NT2/D1 (cell line): Measurements from ENCODE around the gene TOR4A.
"Not testable (repeated sequence)": the region's sequence is repeated elsewhere in the genome, so short reads cannot be mapped to it uniquely, and the experiment has no call there.

Experiments
- DNase-seq: peaks from one replicate; pipeline ENCODE4 v3.0.0-alpha.2; 2011; ENCODE audit warnings: low read depth, low spot score
- H3K27me3 ChIP-seq: 2 replicates; pipeline ENCODE4 v1.6.0; 2011; ENCODE audit warnings: mild to moderate bottlenecking; ENCODE audit not compliant: insufficient read length, insufficient read depth
- H3K36me3 ChIP-seq: 2 replicates; pipeline ENCODE4 v1.6.1; 2011; ENCODE audit warnings: mild to moderate bottlenecking, low read length, mixed read lengths; ENCODE audit not compliant: insufficient read depth, insufficient read length
- H3K4me1 ChIP-seq: 2 replicates; pipeline ENCODE4 v1.5.1; 2011; ENCODE audit not compliant: insufficient read depth, insufficient read length
- H3K4me3 ChIP-seq: 2 replicates; pipeline ENCODE4 v1.5.1; 2011; ENCODE audit warnings: low read depth; ENCODE audit not compliant: insufficient read length
- H3K9ac ChIP-seq: 2 replicates; pipeline ENCODE4 v1.6.0; 2011; ENCODE audit warnings: low read depth; ENCODE audit not compliant: insufficient read length
- H3K9me3 ChIP-seq: 2 replicates; pipeline ENCODE4 v1.5.1; 2011; ENCODE audit warnings: mild to moderate bottlenecking, low read length; ENCODE audit not compliant: insufficient read depth
- SUZ12 ChIP-seq: IDR thresholded peaks from 2 replicates; pipeline ENCODE4 v1.6.1; 2011; ENCODE audit not compliant: insufficient read length, insufficient read depth; ENCODE audit errors: extremely low read depth
- YY1 ChIP-seq: IDR thresholded peaks from 2 replicates; pipeline ENCODE4 v1.6.1; 2011; ENCODE audit not compliant: insufficient read length, insufficient read depth
- ZNF274 ChIP-seq: IDR thresholded peaks from 2 replicates; pipeline ENCODE4 v1.6.1; 2011; ENCODE audit warnings: mild to moderate bottlenecking, low read depth, low read length

TOR4A gene

GRCh38 chr9:137325799-137326198, 48.3 kb downstream of the TOR4A start:
- Histone ChIP-seq H3K9me3 (no peaks in the 10 kb centered on the region; the same call in 1 of the 2 replicates), H3K9ac (no peak overlapping the region), H3K4me3 (no peak overlapping the region), H3K4me1 (peaks cover 9% of the 10 kb centered on the region), H3K27me3 (peaks cover 10% of the 10 kb centered on the region), H3K36me3 (no peaks in the 10 kb centered on the region)
- DNase-seq, result no peak
- TF ChIP-seq SUZ12, result no peak
- no peak for TF ChIP-seq ZNF274
- no peak for TF ChIP-seq YY1

- Histone ChIP-seq H3K9ac (no peak overlapping the region), H3K4me3 (no peak overlapping the region), H3K9me3 (no peaks in the 10 kb centered on the region; the same call in 1 of the 2 replicates), H3K36me3 (no peaks in the 10 kb centered on the region), H3K4me1 (peaks cover 7% of the 10 kb centered on the region), H3K27me3 (peaks cover 9% of the 10 kb centered on the region)
- no peak for DNase-seq
- TF ChIP-seq SUZ12 (no peak), YY1 (no peak), ZNF274 (no peak)
These were observed 49.0 kb downstream of the TOR4A start for GRCh38 chr9:137326445-137327065.

GRCh38 chr9:137327641-137328550, 50.4 kb downstream of the TOR4A start:
- not testable (repeated sequence) for H3K9me3 ChIP-seq, H3K27me3 ChIP-seq, DNase-seq

GRCh38 chr9:137329590-137329989, 52.1 kb downstream of the TOR4A start:
- H3K9ac ChIP-seq, H3K27me3 ChIP-seq, H3K4me1 ChIP-seq, DNase-seq, H3K36me3 ChIP-seq, H3K4me3 ChIP-seq, H3K9me3 ChIP-seq: not testable (repeated sequence)

More at GRCh38 chr9:137327641-137328550, 50.4 kb downstream of the TOR4A start:
- H3K4me1 ChIP-seq, H3K36me3 ChIP-seq, H3K9ac ChIP-seq, H3K4me3 ChIP-seq: not testable (repeated sequence)

GRCh38 chr9:137330689-137331088, 53.2 kb downstream of the TOR4A start:
- H3K4me3 ChIP-seq, result no peak overlapping the region
- H3K9ac ChIP-seq, result no peak overlapping the region
- H3K4me1 ChIP-seq, result peaks cover 5% of the 10 kb centered on the region
- no peak for DNase-seq
- H3K27me3 ChIP-seq, result no peaks in the 10 kb centered on the region
- H3K9me3 ChIP-seq, result no peaks in the 10 kb centered on the region; the same call in 1 of the 2 replicates
- no peak for TF ChIP-seq SUZ12
- TF ChIP-seq ZNF274, result no peak
- no peak for TF ChIP-seq YY1
- no peaks in the 10 kb centered on the region for H3K36me3 ChIP-seq

GRCh38 chr9:137331929-137332328, 54.4 kb downstream of the TOR4A start:
- Histone ChIP-seq H3K36me3 (no peaks in the 10 kb centered on the region), H3K9me3 (peaks cover 4% of the 10 kb centered on the region; the same call in 1 of the 2 replicates), H3K9ac (no peak overlapping the region), H3K4me3 (no peak overlapping the region), H3K4me1 (peaks cover 5% of the 10 kb centered on the region), H3K27me3 (no peaks in the 10 kb centered on the region)
- TF ChIP-seq YY1 (no peak), ZNF274 (no peak), SUZ12 (no peak)
- DNase-seq, result no peak
